Measurements from ENCODE around the gene DGCR2.

The DGCR2 gene

DNA sequence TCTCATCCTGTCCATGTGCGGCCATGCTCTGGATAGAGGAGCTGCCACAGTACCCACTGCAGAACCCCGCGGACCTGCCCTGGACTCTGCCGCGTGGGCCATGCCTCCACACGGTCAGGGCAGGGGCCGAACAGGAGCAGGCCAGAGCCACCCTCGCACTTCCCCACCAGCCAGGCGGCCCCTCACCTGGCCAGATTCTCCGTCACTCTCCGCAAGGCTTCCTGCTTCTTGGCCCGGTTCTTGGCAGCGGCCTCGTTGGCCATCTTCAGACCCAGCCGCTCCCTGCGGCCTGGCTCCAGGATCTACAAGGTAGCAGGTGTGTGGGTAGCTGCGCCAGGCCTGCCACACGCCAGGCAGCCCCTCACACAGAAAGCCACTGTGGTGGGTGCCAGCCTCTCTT, 12.7 kb upstream of the DGCR2 start:
- H3K4me1 ChIP-seq (ENCODE audit: control insufficient read depth in 5 of 5, insufficient read depth in 5 of 5, low read length in 5 of 5), result no peaks in the 10 kb centered on the region
- H3K9ac ChIP-seq (ENCODE audit: low read length in 5 of 5), result no peak overlapping the region
- H3K27me3 ChIP-seq (ENCODE audit: control insufficient read depth in 5 of 5, insufficient read depth in 4 of 5, low read length in 5 of 5), result no peaks in the 10 kb centered on the region
- peaks cover 0 to 7% (median 0%) of the 10 kb centered on the region in 5 donors for H3K9me3 ChIP-seq (ENCODE audit: control insufficient read depth in 5 of 5, low read length in 5 of 5)
- no peak overlapping the region for H3K27ac ChIP-seq (ENCODE audit: low read depth, low read length)
- H3K4me3 ChIP-seq (ENCODE audit: low read depth in 1 of 5, low read length in 5 of 5), result no peak overlapping the region
- H3K36me3 ChIP-seq (ENCODE audit: control insufficient read depth in 5 of 5, insufficient read depth in 5 of 5, low read length in 5 of 5), result peaks cover 0 to 86% (median 74%) of the 10 kb centered on the region in 5 donors

DNA sequence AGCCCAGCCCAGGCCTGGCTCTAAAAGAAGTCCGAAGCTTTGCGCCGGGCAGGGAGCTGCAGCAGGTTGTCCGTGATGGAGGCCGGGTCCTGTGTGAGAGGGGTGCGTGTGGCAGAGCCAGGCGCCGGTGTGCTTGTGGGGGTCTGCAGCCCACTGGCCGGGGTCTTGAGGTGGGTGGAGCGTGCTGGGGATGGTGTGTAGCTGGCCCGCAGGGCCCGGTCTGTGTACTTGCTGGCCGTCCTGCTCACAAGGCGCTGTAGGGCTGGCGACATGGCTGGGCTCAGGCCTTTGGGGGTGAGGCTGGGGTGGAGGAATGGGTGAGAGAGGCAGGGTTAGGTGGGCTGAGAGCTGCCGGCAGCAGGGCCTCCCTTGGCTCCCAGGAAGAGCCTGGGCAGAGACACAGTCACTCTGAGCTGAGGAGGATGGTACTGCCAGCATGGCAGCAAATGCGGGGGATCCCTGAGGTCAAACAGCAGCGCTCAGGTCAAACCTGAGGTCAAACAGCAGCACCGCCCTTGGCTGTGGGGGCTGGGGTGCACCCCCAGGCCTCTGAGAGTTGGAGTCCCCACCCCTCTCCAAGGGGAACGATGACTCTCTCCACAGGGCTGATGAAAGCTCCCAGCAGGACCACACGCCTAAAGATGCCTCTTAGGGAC, 12.1 kb upstream of the DGCR2 start:
- Histone ChIP-seq H3K27me3 (ENCODE audit: control insufficient read depth in 5 of 5, insufficient read depth in 4 of 5, low read length in 5 of 5) (no peaks in the 10 kb centered on the region), H3K9ac (ENCODE audit: low read length in 5 of 5) (no peak overlapping the region), H3K4me1 (ENCODE audit: control insufficient read depth in 5 of 5, insufficient read depth in 5 of 5, low read length in 5 of 5) (no peaks in the 10 kb centered on the region), H3K36me3 (ENCODE audit: control insufficient read depth in 5 of 5, insufficient read depth in 5 of 5, low read length in 5 of 5) (peaks cover 0 to 80% (median 68%) of the 10 kb centered on the region in 5 donors), H3K27ac (ENCODE audit: low read depth, low read length) (no peak overlapping the region), H3K9me3 (ENCODE audit: control insufficient read depth in 5 of 5, low read length in 5 of 5) (peaks cover 0 to 7% (median 0%) of the 10 kb centered on the region in 5 donors), H3K4me3 (ENCODE audit: low read depth in 1 of 5, low read length in 5 of 5) (no peak overlapping the region)

DNA sequence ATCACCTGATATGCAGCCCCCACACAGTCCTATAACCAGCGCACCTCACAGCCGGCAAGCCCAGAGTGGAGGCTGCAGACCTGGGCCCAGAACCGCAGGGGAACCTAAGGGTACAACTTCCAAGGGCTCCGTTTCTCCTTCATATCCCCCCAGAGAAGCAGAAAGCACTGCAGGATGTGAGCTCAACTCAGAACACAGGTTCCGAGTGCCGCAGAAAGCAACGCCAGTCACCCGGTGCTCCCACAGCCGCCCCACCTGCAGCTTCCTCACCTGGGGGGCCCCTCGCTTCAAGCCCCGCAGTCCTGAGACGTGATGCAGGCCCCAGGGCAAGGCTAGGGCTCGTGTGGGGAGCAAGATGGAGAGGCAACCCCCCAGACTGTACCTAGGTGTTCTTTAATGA, 11.3 kb upstream of the DGCR2 start:
- peaks cover 0 to 7% (median 0%) of the 10 kb centered on the region in 5 donors for H3K9me3 ChIP-seq (ENCODE audit: control insufficient read depth in 5 of 5, low read length in 5 of 5)
- no peak overlapping the region for H3K27ac ChIP-seq (ENCODE audit: low read depth, low read length)
- H3K9ac ChIP-seq (ENCODE audit: low read length in 5 of 5), result no peak overlapping the region
- peaks cover 0 to 73% (median 60%) of the 10 kb centered on the region in 5 donors for H3K36me3 ChIP-seq (ENCODE audit: control insufficient read depth in 5 of 5, insufficient read depth in 5 of 5, low read length in 5 of 5)
- no peaks in the 10 kb centered on the region for H3K4me1 ChIP-seq (ENCODE audit: control insufficient read depth in 5 of 5, insufficient read depth in 5 of 5, low read length in 5 of 5)
- no peaks in the 10 kb centered on the region for H3K27me3 ChIP-seq (ENCODE audit: control insufficient read depth in 5 of 5, insufficient read depth in 4 of 5, low read length in 5 of 5)
- no peak overlapping the region for H3K4me3 ChIP-seq (ENCODE audit: low read depth in 1 of 5, low read length in 5 of 5)

DNA sequence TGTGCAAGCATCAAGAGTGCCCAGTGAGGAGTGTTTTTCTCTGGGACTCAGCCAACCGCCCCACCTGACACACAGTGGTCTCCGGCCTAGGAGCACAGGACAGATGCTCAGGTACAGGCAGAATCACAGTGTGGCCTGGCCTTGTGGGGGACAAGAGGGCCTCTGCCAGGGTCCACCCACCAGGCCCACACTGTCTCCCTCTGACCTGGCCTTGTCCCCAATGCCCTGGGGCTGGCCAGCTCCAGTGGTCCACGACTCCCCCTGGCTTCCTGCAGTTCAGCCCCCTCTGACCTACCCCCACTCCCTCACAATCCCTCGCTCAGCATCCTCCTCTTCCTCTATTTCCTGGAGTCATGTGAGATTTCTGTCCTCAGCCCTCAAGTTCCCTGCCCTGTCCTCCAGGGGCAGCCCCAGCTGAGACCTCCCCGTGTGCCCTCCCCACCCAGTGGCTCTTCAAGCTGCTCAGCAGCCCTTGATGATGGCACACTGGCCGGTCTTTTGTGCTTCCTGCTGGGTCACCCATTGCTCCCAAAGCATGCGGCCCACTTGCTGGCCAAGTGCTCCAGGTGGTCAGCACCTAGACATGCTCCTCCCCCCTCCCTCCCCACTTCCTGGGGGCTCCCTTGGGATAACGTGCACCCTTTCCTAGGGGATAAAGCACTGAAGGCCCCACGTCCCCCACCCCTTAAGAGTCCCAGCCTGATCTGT, 10.6 kb upstream of the DGCR2 start:
- Histone ChIP-seq H3K9ac (ENCODE audit: low read length in 5 of 5) (no peak overlapping the region), H3K27ac (ENCODE audit: low read depth, low read length) (no peak overlapping the region), H3K27me3 (ENCODE audit: control insufficient read depth in 5 of 5, insufficient read depth in 4 of 5, low read length in 5 of 5) (no peaks in the 10 kb centered on the region), H3K4me3 (ENCODE audit: low read depth in 1 of 5, low read length in 5 of 5) (no peak overlapping the region), H3K4me1 (ENCODE audit: control insufficient read depth in 5 of 5, insufficient read depth in 5 of 5, low read length in 5 of 5) (no peaks in the 10 kb centered on the region), H3K9me3 (ENCODE audit: control insufficient read depth in 5 of 5, low read length in 5 of 5) (peaks cover 0 to 7% (median 0%) of the 10 kb centered on the region in 5 donors), H3K36me3 (ENCODE audit: control insufficient read depth in 5 of 5, insufficient read depth in 5 of 5, low read length in 5 of 5) (peaks cover 0 to 66% (median 53%) of the 10 kb centered on the region in 5 donors)

DNA sequence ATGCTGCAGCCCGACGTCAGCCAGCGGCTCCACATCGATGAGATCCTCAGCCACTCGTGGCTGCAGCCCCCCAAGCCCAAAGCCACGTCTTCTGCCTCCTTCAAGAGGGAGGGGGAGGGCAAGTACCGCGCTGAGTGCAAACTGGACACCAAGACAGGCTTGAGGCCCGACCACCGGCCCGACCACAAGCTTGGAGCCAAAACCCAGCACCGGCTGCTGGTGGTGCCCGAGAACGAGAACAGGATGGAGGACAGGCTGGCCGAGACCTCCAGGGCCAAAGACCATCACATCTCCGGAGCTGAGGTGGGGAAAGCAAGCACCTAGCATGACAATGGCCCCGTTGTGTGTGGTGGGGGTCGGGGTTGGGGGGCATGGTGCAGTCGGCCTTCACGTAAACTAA, 9.9 kb upstream of the DGCR2 start:
- H3K27me3 ChIP-seq (ENCODE audit: control insufficient read depth in 5 of 5, insufficient read depth in 4 of 5, low read length in 5 of 5), result no peaks in the 10 kb centered on the region
- no peak overlapping the region for H3K4me3 ChIP-seq (ENCODE audit: low read depth in 1 of 5, low read length in 5 of 5)
- peaks cover 0 to 7% (median 0%) of the 10 kb centered on the region in 5 donors for H3K9me3 ChIP-seq (ENCODE audit: control insufficient read depth in 5 of 5, low read length in 5 of 5)
- H3K9ac ChIP-seq (ENCODE audit: low read length in 5 of 5), result no peak overlapping the region
- no peak overlapping the region for H3K27ac ChIP-seq (ENCODE audit: low read depth, low read length)
- no peaks in the 10 kb centered on the region for H3K4me1 ChIP-seq (ENCODE audit: control insufficient read depth in 5 of 5, insufficient read depth in 5 of 5, low read length in 5 of 5)
- peaks cover 0 to 59% (median 46%) of the 10 kb centered on the region in 5 donors for H3K36me3 ChIP-seq (ENCODE audit: control insufficient read depth in 5 of 5, insufficient read depth in 5 of 5, low read length in 5 of 5)

DNA sequence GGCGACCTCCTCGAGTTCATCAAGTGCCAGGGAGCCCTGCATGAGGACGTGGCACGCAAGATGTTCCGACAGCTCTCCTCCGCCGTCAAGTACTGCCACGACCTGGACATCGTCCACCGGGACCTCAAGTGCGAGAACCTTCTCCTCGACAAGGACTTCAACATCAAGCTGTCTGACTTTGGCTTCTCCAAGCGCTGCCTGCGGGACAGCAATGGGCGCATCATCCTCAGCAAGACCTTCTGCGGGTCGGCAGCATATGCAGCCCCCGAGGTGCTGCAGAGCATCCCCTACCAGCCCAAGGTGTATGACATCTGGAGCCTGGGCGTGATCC, 9.4 kb upstream of the DGCR2 start:
- H3K27me3 ChIP-seq (ENCODE audit: control insufficient read depth in 5 of 5, insufficient read depth in 4 of 5, low read length in 5 of 5), result no peaks in the 10 kb centered on the region
- H3K27ac ChIP-seq (ENCODE audit: low read depth, low read length), result no peak overlapping the region
- H3K4me1 ChIP-seq (ENCODE audit: control insufficient read depth in 5 of 5, insufficient read depth in 5 of 5, low read length in 5 of 5), result no peaks in the 10 kb centered on the region
- peaks cover 0 to 54% (median 41%) of the 10 kb centered on the region in 5 donors for H3K36me3 ChIP-seq (ENCODE audit: control insufficient read depth in 5 of 5, insufficient read depth in 5 of 5, low read length in 5 of 5)
- H3K4me3 ChIP-seq (ENCODE audit: low read depth in 1 of 5, low read length in 5 of 5), result no peak overlapping the region
- H3K9me3 ChIP-seq (ENCODE audit: control insufficient read depth in 5 of 5, low read length in 5 of 5), result peaks cover 0 to 7% (median 0%) of the 10 kb centered on the region in 5 donors
- H3K9ac ChIP-seq (ENCODE audit: low read length in 5 of 5), result no peak overlapping the region

DNA sequence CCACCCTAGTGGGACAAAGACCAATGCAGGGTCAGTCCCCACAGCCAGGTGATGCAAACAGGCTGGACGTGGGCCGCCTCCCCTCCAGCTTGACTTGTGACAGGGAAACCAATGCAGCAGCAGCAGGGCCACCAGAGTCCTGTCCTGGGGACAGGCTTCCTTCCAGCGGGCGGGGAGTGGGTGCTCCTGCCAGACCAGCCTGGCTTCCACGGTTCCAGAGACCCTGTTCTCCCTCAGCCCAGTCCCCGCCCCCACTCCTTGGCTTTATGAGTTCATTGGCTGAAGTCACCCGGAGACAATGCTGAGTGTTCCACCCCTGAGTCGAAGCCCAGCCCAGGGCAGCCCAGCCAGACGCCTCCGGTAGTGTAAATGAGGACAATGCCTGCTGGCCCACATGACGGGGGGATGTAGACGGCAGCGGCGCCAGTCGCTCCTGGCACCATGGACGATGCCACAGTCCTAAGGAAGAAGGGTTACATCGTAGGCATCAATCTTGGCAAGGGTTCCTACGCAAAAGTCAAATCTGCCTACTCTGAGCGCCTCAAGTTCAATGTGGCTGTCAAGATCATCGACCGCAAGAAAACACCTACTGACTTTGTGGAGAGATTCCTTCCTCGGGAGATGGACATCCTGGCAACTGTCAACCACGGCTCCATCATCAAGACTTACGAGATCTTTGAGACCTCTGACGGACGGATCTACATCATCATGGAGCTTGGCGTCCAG, 8.9 kb upstream of the DGCR2 start, which contains the start of gene TSSK2:
TSS of gene TSSK2 (plus strand) at position 350 of the 726 bp plus-strand sequence. CDS start at position 442, 92 bp downstream.
- Histone ChIP-seq H3K9me3 (ENCODE audit: control insufficient read depth in 5 of 5, low read length in 5 of 5) (peaks cover 0 to 7% (median 0%) of the 10 kb centered on the region in 5 donors), H3K27me3 (ENCODE audit: control insufficient read depth in 5 of 5, insufficient read depth in 4 of 5, low read length in 5 of 5) (no peaks in the 10 kb centered on the region), H3K27ac (ENCODE audit: low read depth, low read length) (no peak within 1 kb of the TSS), H3K9ac (ENCODE audit: low read length in 5 of 5) (no peak within 1 kb of the TSS), H3K4me1 (ENCODE audit: control insufficient read depth in 5 of 5, insufficient read depth in 5 of 5, low read length in 5 of 5) (no peaks in the 10 kb centered on the region), H3K4me3 (ENCODE audit: low read depth in 1 of 5, low read length in 5 of 5) (no peak within 1 kb of the TSS), H3K36me3 (ENCODE audit: control insufficient read depth in 5 of 5, insufficient read depth in 5 of 5, low read length in 5 of 5) (peaks cover 0 to 49% (median 37%) of the 10 kb centered on the region in 5 donors)

DNA sequence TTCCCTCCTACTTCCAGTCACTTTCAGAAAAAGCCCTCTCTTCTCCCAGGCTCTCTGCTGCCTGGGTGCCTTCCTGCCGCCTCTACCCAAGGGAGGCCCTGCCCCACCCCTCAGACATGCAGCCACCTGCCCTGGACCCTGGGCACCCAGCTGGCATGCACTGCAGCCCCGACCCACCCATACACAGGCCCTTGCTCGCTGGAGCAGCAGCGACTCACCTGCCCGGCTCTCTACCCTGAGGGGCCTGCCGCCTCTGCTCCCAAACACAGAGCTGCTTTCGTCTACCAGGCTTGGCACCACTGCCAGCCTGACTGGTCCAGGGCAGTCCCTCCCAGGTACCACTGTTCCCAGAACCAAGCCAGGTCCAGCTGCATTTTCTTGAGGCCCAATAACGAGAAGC, 7.7 kb upstream of the DGCR2 start:
- Histone ChIP-seq H3K36me3 (ENCODE audit: control insufficient read depth in 5 of 5, insufficient read depth in 5 of 5, low read length in 5 of 5) (peaks cover 0 to 39% (median 32%) of the 10 kb centered on the region in 5 donors), H3K27me3 (ENCODE audit: control insufficient read depth in 5 of 5, insufficient read depth in 4 of 5, low read length in 5 of 5) (no peaks in the 10 kb centered on the region), H3K27ac (ENCODE audit: low read depth, low read length) (no peak overlapping the region), H3K9me3 (ENCODE audit: control insufficient read depth in 5 of 5, low read length in 5 of 5) (peaks cover 0 to 7% (median 0%) of the 10 kb centered on the region in 5 donors), H3K4me1 (ENCODE audit: control insufficient read depth in 5 of 5, insufficient read depth in 5 of 5, low read length in 5 of 5) (peaks cover 0 to under 1% (median 0%) of the 10 kb centered on the region in 5 donors), H3K4me3 (ENCODE audit: low read depth in 1 of 5, low read length in 5 of 5) (no peak overlapping the region), H3K9ac (ENCODE audit: low read length in 5 of 5) (no peak overlapping the region)

DNA sequence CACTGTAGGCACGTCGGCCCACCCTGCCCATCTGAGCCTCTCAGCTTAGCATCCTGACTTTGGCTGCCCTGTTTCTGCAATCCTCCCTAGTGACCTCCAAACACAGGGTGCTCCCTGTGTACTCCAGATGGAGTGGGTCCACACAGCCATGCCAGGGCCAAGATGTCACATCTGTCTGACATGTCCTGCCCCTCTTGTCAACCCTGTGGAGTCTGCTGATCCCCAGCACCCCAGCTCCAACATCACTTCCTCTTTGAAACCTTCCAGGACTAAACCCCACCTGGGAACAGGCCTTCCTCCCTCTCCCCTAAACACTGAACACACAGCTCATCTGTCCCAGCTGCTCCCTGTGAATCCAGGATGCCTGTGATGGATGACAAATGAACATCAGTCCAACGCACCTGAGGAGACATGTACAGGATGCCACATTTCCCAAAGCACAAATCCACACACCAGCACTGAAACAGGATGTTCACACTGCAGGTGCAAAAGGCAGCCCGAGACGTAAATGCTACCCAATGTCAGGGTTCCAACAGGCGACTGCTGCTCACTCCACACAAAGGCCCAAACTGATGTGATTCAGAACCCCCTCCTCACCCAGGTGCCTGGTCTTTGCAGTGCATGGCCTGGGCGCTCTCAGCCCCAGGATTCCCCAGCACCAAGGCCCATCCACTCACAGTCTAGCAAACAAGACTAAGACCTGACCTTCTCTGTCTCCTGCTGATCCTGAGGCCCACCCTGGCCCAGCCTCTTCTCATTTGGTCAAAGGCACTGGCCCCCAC, 6.9 kb upstream of the DGCR2 start:
- Histone ChIP-seq H3K36me3 (ENCODE audit: control insufficient read depth in 5 of 5, insufficient read depth in 5 of 5, low read length in 5 of 5) (peaks cover 0 to 31% (median 24%) of the 10 kb centered on the region in 5 donors), H3K4me1 (ENCODE audit: control insufficient read depth in 5 of 5, insufficient read depth in 5 of 5, low read length in 5 of 5) (peaks cover 0 to 8% (median 5%) of the 10 kb centered on the region in 5 donors), H3K4me3 (ENCODE audit: low read depth in 1 of 5, low read length in 5 of 5) (no peak overlapping the region), H3K27ac (ENCODE audit: low read depth, low read length) (no peak overlapping the region), H3K9me3 (ENCODE audit: control insufficient read depth in 5 of 5, low read length in 5 of 5) (peaks cover 0 to 7% (median 0%) of the 10 kb centered on the region in 5 donors), H3K9ac (ENCODE audit: low read length in 5 of 5) (no peak overlapping the region), H3K27me3 (ENCODE audit: control insufficient read depth in 5 of 5, insufficient read depth in 4 of 5, low read length in 5 of 5) (no peaks in the 10 kb centered on the region)

All from subcutaneous abdominal adipose tissue (tissue), 5 donors.